G401 (cell line): ENCODE results near the gene HTR7. TPM values are rescaled to one million over a fixed set of nuclear protein-coding genes. Genes with fewer than 3 reads are reported as not detected.
A peak's percentile ranks its signal among the peaks of the same experiment; 100 is the strongest.
"Not testable (repeated sequence)": the region's sequence is repeated elsewhere in the genome, so short reads cannot be mapped to it uniquely, and the experiment has no call there.

Experiments used
- DNase-seq: peaks from one replicate; pipeline ENCODE4 v3.0.0-alpha.2; 2015; ENCODE audit warnings: low spot score
- in situ Hi-C: cut with HindIII; loops from 2 replicates; pipeline ENCODE4 v1.10.0; 2016; ENCODE audit warnings: low sequenced_read_pairs, mixed read lengths
- total RNA-seq: library from RNA; depleted of rRNA; stranded (reverse); fragments of >200 nt; shearing (Covaris generic); gene quantifications from 2 replicates; pipeline ENCODE4 v1.2.3, GENCODE V29; 2014; rRNA removed

The HTR7 gene
- not detected in 2 replicates for total RNA-seq

GRCh38 chr10:90857635-90858460 lies at the start of gene HTR7:
Gene HTR7 (minus strand): TSS chr10:90858039. CDS start chr10:90857671, 368 bp downstream.
- in situ Hi-C loops, result no loop called here
- DNase-seq, result no peak

- in situ Hi-C loops, result no loop called here
- no peak for DNase-seq
Observed at GRCh38 chr10:90906596-90906995, 48.8 kb upstream of the HTR7 start.

- no peak for DNase-seq
- in situ Hi-C loops, result no loop called here
Observed at GRCh38 chr10:90905925-90906324, 48.1 kb upstream of the HTR7 start.

GRCh38 chr10:90896916-90897315 lies 39.1 kb upstream of the HTR7 start:
- in situ Hi-C loops, DNase-seq: not testable (repeated sequence)

GRCh38 chr10:90893190-90893589 lies 35.4 kb upstream of the HTR7 start:
- in situ Hi-C loops, result no loop called here
- DNase-seq, result no peak

GRCh38 chr10:90890347-90890746 lies 32.5 kb upstream of the HTR7 start:
- in situ Hi-C loops, result no loop called here

GRCh38 chr10:90889636-90890035 lies 31.8 kb upstream of the HTR7 start:
- DNase-seq, result no peak
- in situ Hi-C loops, result no loop called here

More at GRCh38 chr10:90890347-90890746, 32.5 kb upstream of the HTR7 start:
- DNase-seq, result no peak

GRCh38 chr10:90888387-90888786 lies 30.5 kb upstream of the HTR7 start:
- DNase-seq, result no peak
- in situ Hi-C loops, result no loop called here

GRCh38 chr10:90887555-90887954 lies 29.7 kb upstream of the HTR7 start:
- no peak for DNase-seq
- in situ Hi-C loops, result no loop called here

- in situ Hi-C loops, result no loop called here
- DNase-seq, result no peak
Observed at GRCh38 chr10:90885176-90885575, 27.3 kb upstream of the HTR7 start.

GRCh38 chr10:90884431-90884830 lies 26.6 kb upstream of the HTR7 start:
- DNase-seq, result no peak
- in situ Hi-C loops, result no loop called here

- DNase-seq, result peak; percentile 57
- in situ Hi-C loops, result not testable (repeated sequence)
Observed at GRCh38 chr10:90880059-90880719, 22.4 kb upstream of the HTR7 start.

- in situ Hi-C loops, result no loop called here
- DNase-seq, result no peak
Observed at GRCh38 chr10:90879062-90879461, 21.2 kb upstream of the HTR7 start.

- no peak for DNase-seq
- in situ Hi-C loops, result no loop called here
Observed at GRCh38 chr10:90872648-90873020, 14.8 kb upstream of the HTR7 start.

- peak; percentile 87 for DNase-seq
- in situ Hi-C loops, result no loop called here
Observed at GRCh38 chr10:90871766-90872647, 14.2 kb upstream of the HTR7 start, which contains the start of gene RPP30. Gene RPP30 (plus strand): TSS chr10:90871974. CDS start chr10:90871987, 13 bp downstream.

- peak; percentile 80 for DNase-seq
- in situ Hi-C loops, result no loop called here
Observed at GRCh38 chr10:90871279-90871765, 13.5 kb upstream of the HTR7 start.

GRCh38 chr10:90866050-90866598 lies 8.3 kb upstream of the HTR7 start:
- DNase-seq, result no peak
- in situ Hi-C loops, result no loop called here

GRCh38 chr10:90865401-90865800 lies 7.6 kb upstream of the HTR7 start:
- in situ Hi-C loops, result no loop called here
- no peak for DNase-seq

- no peak for DNase-seq
- in situ Hi-C loops, result no loop called here
Observed at GRCh38 chr10:90862908-90863514, 5.2 kb upstream of the HTR7 start.
